B cell (primary cell): ENCODE measurements around the gene CD33. TPM values are rescaled to one million over a fixed set of nuclear protein-coding genes. Genes with fewer than 3 reads are reported as not detected.

Source experiments
- ATAC-seq: fragments of 200-7000 bp; cut with Tn5 transposase; one replicate; pipeline ENCODE4 v1.10.0; 2021; ENCODE audit warnings: low read depth, mild to moderate bottlenecking, moderate number of reproducible peaks, moderate library complexity
- CTCF ChIA-PET: fragments of 350-600 bp; sonication (Branson Sonifier 250); formaldehyde crosslinking; loops from one replicate; lab custom pipeline; 2021; ENCODE audit warnings: antibody characterized with exemption, inconsistent platforms; lab: Charles Lee
- POLR2A ChIA-PET: fragments of 350-600 bp; sonication (Branson Sonifier 250); formaldehyde crosslinking; loops from one replicate; lab custom pipeline; 2021; ENCODE audit warnings: antibody characterized with exemption; lab: Charles Lee
- DNase-seq: peaks from one replicate; pipeline ENCODE4 v3.0.0; 2013
- H2AFZ ChIP-seq: 2 replicates; pipeline ENCODE4 v1.6.1; 2012; ENCODE audit warnings: mild to moderate bottlenecking, low read depth, low read length; ENCODE audit not compliant: insufficient read depth, poor library complexity, severe bottlenecking
- H3K27ac ChIP-seq, 2 donors: 1 replicate in 1 of 2; 2 replicates in 1 of 2; pipeline ENCODE4 v1.5.1; 2012 to 2013; ENCODE audit warnings: low read length in 2 of 2, mild to moderate bottlenecking in 2 of 2, moderate library complexity in 1 of 2
- H3K27me3 ChIP-seq, 4 experiments: fragments of 200-600 bp in 1 of 4; sonication (generic) in 1 of 4; replicated peaks in 1 of 4; 1 replicate in 2 of 4; 2 replicates in 2 of 4; pipeline versions ENCODE4 v1.6.1 to v1.7.0; 2013 to 2016; ENCODE audit warnings: low read length in 3 of 4, mild to moderate bottlenecking in 2 of 4, mixed read lengths in 1 of 4, moderate library complexity in 1 of 4; ENCODE audit not compliant: insufficient read depth in 4 of 4, control insufficient read depth in 3 of 4; ENCODE audit errors: control extremely low read depth in 1 of 4
- H3K36me3 ChIP-seq, 2 experiments: replicated peaks in 1 of 2; 1 replicate in 1 of 2; 2 replicates in 1 of 2; pipeline versions ENCODE4 v1.6.1 to v1.7.1; 2013; ENCODE audit warnings: low read length in 1 of 2; ENCODE audit not compliant: insufficient read depth in 2 of 2, control insufficient read depth in 1 of 2; ENCODE audit errors: control extremely low read depth in 1 of 2, extremely low read depth in 1 of 2
- H3K4me1 ChIP-seq, 2 donors: fragments of 200-600 bp in 1 of 2; sonication (generic) in 1 of 2; 1 replicate in 1 of 2; 2 replicates in 1 of 2; pipeline versions ENCODE4 v1.5.1 to v1.6.1; 2013 to 2017; ENCODE audit warnings: low read length in 2 of 2; ENCODE audit not compliant: control insufficient read depth in 2 of 2, insufficient read depth in 2 of 2
- H3K4me2 ChIP-seq: replicated peaks from 2 replicates; pipeline ENCODE3; 2012; ENCODE audit warnings: mild to moderate bottlenecking, low read depth, low read length; ENCODE audit not compliant: poor library complexity, severe bottlenecking
- H3K4me3 ChIP-seq, 5 experiments: fragments of 200-600 bp in 1 of 5; sonication (generic) in 1 of 5; 1 replicate in 3 of 5; 2 replicates in 2 of 5; pipeline versions ENCODE4 v1.5.1 to v1.7.0; 2011 to 2016; ENCODE audit warnings: low read length in 4 of 5, mild to moderate bottlenecking in 4 of 5, low read depth in 2 of 5, control low read depth in 1 of 5, moderate library complexity in 1 of 5; ENCODE audit not compliant: insufficient read depth in 1 of 5; ENCODE audit errors: control extremely low read depth in 1 of 5, extremely low read depth in 1 of 5
- H3K79me2 ChIP-seq: fragments of 200-600 bp; sonication (generic); one replicate; pipeline ENCODE4 v1.6.0; 2016; ENCODE audit warnings: low read length; ENCODE audit not compliant: control insufficient read depth, insufficient read depth
- H3K9ac ChIP-seq: fragments of 200-600 bp; sonication (generic); 2 replicates; pipeline ENCODE4 v1.6.1; 2017; ENCODE audit warnings: mild to moderate bottlenecking, low read length, moderate library complexity
- H3K9me3 ChIP-seq, 3 donors: one replicate each; pipeline versions ENCODE4 v1.6.1 to v1.7.1; 2013; ENCODE audit warnings: low read length in 2 of 3; ENCODE audit not compliant: control insufficient read depth in 2 of 3, insufficient read depth in 1 of 3; ENCODE audit errors: control extremely low read depth in 1 of 3
- H4K20me1 ChIP-seq: 2 replicates; pipeline ENCODE4 v1.6.0; 2012; ENCODE audit warnings: mild to moderate bottlenecking, low read length; ENCODE audit not compliant: insufficient read depth, control insufficient read depth, poor library complexity, severe bottlenecking
- H3K27ac Mint-ChIP-seq: one replicate; pipeline ENCODE4 v1.8.0; 2021; ENCODE audit warnings: mixed read lengths
- H3K27me3 Mint-ChIP-seq: one replicate; pipeline ENCODE4 v1.8.0; 2021; ENCODE audit warnings: mixed read lengths
- H3K4me1 Mint-ChIP-seq: one replicate; pipeline ENCODE4 v1.8.0; 2021; ENCODE audit warnings: mixed read lengths
- H3K4me3 Mint-ChIP-seq: one replicate; pipeline ENCODE4 v1.8.0; 2021; ENCODE audit warnings: mixed read lengths
- H3K9me3 Mint-ChIP-seq: one replicate; pipeline ENCODE4 v1.8.0; 2022; ENCODE audit warnings: mixed read lengths; ENCODE audit not compliant: insufficient read depth
- CTCF ChIP-seq: fragments of 200-600 bp; IDR thresholded peaks from one replicate; pipeline ENCODE4 v1.8.0; 2022; ENCODE audit warnings: antibody characterized with exemption, mild to moderate bottlenecking
- EZH2 ChIP-seq: IDR thresholded peaks from 2 replicates; pipeline ENCODE4 v1.6.1; 2012; ENCODE audit warnings: borderline replicate concordance, low read depth, mild to moderate bottlenecking, moderate library complexity, low read length; ENCODE audit not compliant: insufficient read depth, poor library complexity, severe bottlenecking
- WGBS: methylation state at CpG from one replicate; pipeline ENCODE4 v1.1.5; 2013; ENCODE audit warnings: missing lambda C conversion rate; ENCODE audit not compliant: insufficient coverage; 5-methylcytosine and 5-hydroxymethylcytosine counted together
- intact Hi-C: fragments of 100-400 bp; cut with micrococcal nuclease; formaldehyde crosslinking; loops from one replicate; pipeline ENCODE4 v1.10.0; 2022
- polyA plus RNA-seq: library from polyadenylated mRNA; depleted of rRNA; stranded (reverse); fragments of >200 nt; gene quantifications from 2 replicates; pipeline ENCODE4 v1.2.3, GENCODE V29; 2012
- total RNA-seq, 2 donors: library from RNA; stranded (reverse); fragments of 120-200 nt in 1 of 2; gene quantifications; 1 replicate in 1 of 2; 2 replicates in 1 of 2; pipeline versions ENCODE4 v1.2.3 to v1.2.4, GENCODE V29; 2013 to 2022

CD33 gene
- total and polyA plus RNA-seq, 2 donors (not counting 1 experiment from before 2014, with no cell fraction given): 1.3 TPM; not detected in 1

GRCh38 chr19:51196181-51196580 is 28.7 kb upstream of the CD33 start:
- POLR2A ChIA-PET: no interaction called here
- Histone ChIP-seq H3K36me3 (no peaks in the 10 kb centered on the region), H3K4me2 (no peak overlapping the region), H3K4me3 (no peak overlapping the region), H3K27me3 (peaks cover 0 to 6% (median 0%) of the 10 kb centered on the region in 4 experiments), H4K20me1 (no peaks in the 10 kb centered on the region), H3K9ac (no peak overlapping the region), H3K4me1 (no peaks in the 10 kb centered on the region), H3K9me3 (no peaks in the 10 kb centered on the region), H2AFZ (no peak overlapping the region), H3K27ac (no peak overlapping the region), H3K79me2 (no peaks in the 10 kb centered on the region)
- Mint-ChIP-seq H3K9me3 (no peaks in the 10 kb centered on the region), H3K4me3 (no peak overlapping the region), H3K4me1 (no peaks in the 10 kb centered on the region), H3K27me3 (peaks cover 13% of the 10 kb centered on the region), H3K27ac (no peak overlapping the region)
- intact Hi-C loops: no loop called here
- ATAC-seq: no peak
- CTCF ChIA-PET: no interaction called here
- WGBS: 91% methylated on average over 4 of the region's 5 CpGs
- no peak for TF ChIP-seq CTCF
- TF ChIP-seq EZH2: no peak
- no peak for DNase-seq

GRCh38 chr19:51198641-51199040 is 26.2 kb upstream of the CD33 start:
- Mint-ChIP-seq H3K4me1 (no peaks in the 10 kb centered on the region), H3K27me3 (peaks cover 22% of the 10 kb centered on the region), H3K27ac (no peak overlapping the region), H3K9me3 (no peaks in the 10 kb centered on the region), H3K4me3 (no peak overlapping the region)
- Histone ChIP-seq H2AFZ (no peak overlapping the region), H3K9me3 (no peaks in the 10 kb centered on the region), H3K79me2 (no peaks in the 10 kb centered on the region), H3K27me3 (peaks cover 0 to 10% (median 1%) of the 10 kb centered on the region in 4 experiments), H3K4me2 (no peak overlapping the region), H3K36me3 (no peaks in the 10 kb centered on the region), H3K4me1 (no peaks in the 10 kb centered on the region), H3K4me3 (no peak overlapping the region), H4K20me1 (no peaks in the 10 kb centered on the region), H3K9ac (no peak overlapping the region), H3K27ac (no peak overlapping the region)
- TF ChIP-seq CTCF (no peak), EZH2 (no peak)
- intact Hi-C loops: no loop called here
- ChIA-PET POLR2A (no interaction called here), CTCF (no interaction called here)
- 92% methylated on average over 4 of the region's 9 CpGs for WGBS
- ATAC-seq (no peak), DNase-seq (no peak)
